ENCODE results near the gene FLVCR1. TPM values are rescaled to one million over a fixed set of nuclear protein-coding genes. Genes with fewer than 3 reads are reported as not detected.

FLVCR1 gene
- total RNA-seq, 1 donor from 2014 or later = 6.8 TPM

GRCh38 chr1:212822956-212823355, 35.1 kb upstream of the FLVCR1 start:
- no peak for TF ChIP-seq CTCF (IDR thresholded peaks at IDR 0.05; ENCODE audit: insufficient read depth, low read length, severe bottlenecking)

DNA sequence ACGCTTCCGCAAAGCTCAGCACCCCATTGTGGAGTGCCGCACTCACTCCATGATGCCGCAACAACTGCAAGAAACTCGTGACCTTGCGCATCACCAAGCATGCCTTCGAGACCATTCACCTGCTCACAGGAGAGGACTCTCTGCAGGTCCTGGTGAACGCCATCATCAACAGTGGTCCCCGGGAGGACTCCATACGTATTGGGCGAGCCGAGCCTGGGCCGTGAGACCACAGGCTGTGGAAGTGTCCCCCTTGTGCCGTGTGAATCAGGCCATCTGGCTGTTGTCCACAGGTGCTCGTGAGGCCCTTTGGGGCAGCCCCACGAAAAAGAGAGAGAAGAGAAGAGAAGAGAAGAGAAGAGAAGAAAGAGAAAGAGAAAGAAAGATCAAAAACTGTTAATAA, 33.9 kb upstream of the FLVCR1 start:
- FAIRE-seq = no peak
- TF ChIP-seq CTCF (IDR thresholded peaks at IDR 0.05; ENCODE audit: insufficient read depth, low read length, severe bottlenecking) = no peak
- H3K36me3 ChIP-seq (ENCODE audit: control insufficient read depth, insufficient read depth, low read length) = no peaks in the 10 kb centered on the region
- H3K27me3 ChIP-seq (ENCODE audit: control insufficient read depth, insufficient read depth, low read length) = no peaks in the 10 kb centered on the region
- H3K4me3 ChIP-seq (ENCODE audit: low read depth, low read length) = no peak overlapping the region
- DNase-seq (ENCODE audit: low read depth) = no peak

More at GRCh38 chr1:212822956-212823355, 35.1 kb upstream of the FLVCR1 start:
- no peaks in the 10 kb centered on the region for H3K27me3 ChIP-seq (ENCODE audit: control insufficient read depth, insufficient read depth, low read length)
- no peaks in the 10 kb centered on the region for H3K36me3 ChIP-seq (ENCODE audit: control insufficient read depth, insufficient read depth, low read length)
- H3K4me3 ChIP-seq (ENCODE audit: low read depth, low read length) = no peak overlapping the region
- DNase-seq (ENCODE audit: low read depth) (no peak), FAIRE-seq (no peak)

- DNase-seq (ENCODE audit: low read depth) (no peak), FAIRE-seq (no peak)
- TF ChIP-seq CTCF (IDR thresholded peaks at IDR 0.05; ENCODE audit: insufficient read depth, low read length, severe bottlenecking) = no peak
- Histone ChIP-seq H3K4me3 (ENCODE audit: low read depth, low read length) (no peak overlapping the region), H3K27me3 (ENCODE audit: control insufficient read depth, insufficient read depth, low read length) (no peaks in the 10 kb centered on the region), H3K36me3 (ENCODE audit: control insufficient read depth, insufficient read depth, low read length) (no peaks in the 10 kb centered on the region)
Measured at GRCh38 chr1:212825798-212826452, 32.1 kb upstream of the FLVCR1 start.

- TF ChIP-seq CTCF (IDR thresholded peaks at IDR 0.05; ENCODE audit: insufficient read depth, low read length, severe bottlenecking) = no peak
- Histone ChIP-seq H3K36me3 (ENCODE audit: control insufficient read depth, insufficient read depth, low read length) (no peaks in the 10 kb centered on the region), H3K4me3 (ENCODE audit: low read depth, low read length) (no peak overlapping the region), H3K27me3 (ENCODE audit: control insufficient read depth, insufficient read depth, low read length) (no peaks in the 10 kb centered on the region)
- FAIRE-seq (no peak), DNase-seq (ENCODE audit: low read depth) (no peak)
Measured at GRCh38 chr1:212827171-212827776, 30.8 kb upstream of the FLVCR1 start.

GRCh38 chr1:212827831-212828278, 30.2 kb upstream of the FLVCR1 start:
- no peak for FAIRE-seq

More at GRCh38 chr1:212827831-212828278, 30.2 kb upstream of the FLVCR1 start:
- H3K36me3 ChIP-seq (ENCODE audit: control insufficient read depth, insufficient read depth, low read length) = no peaks in the 10 kb centered on the region
- TF ChIP-seq CTCF (IDR thresholded peaks at IDR 0.05; ENCODE audit: insufficient read depth, low read length, severe bottlenecking) = no peak
- no peak overlapping the region for H3K4me3 ChIP-seq (ENCODE audit: low read depth, low read length)
- H3K27me3 ChIP-seq (ENCODE audit: control insufficient read depth, insufficient read depth, low read length) = no peaks in the 10 kb centered on the region
- no peak for DNase-seq (ENCODE audit: low read depth)

Data from bronchial epithelial cell (primary cell).